HG03025 (cell line): ENCODE results near the gene KCNK7.
A peak's percentile ranks its signal among the peaks of the same experiment; 100 is the strongest.
"Not testable (repeated sequence)": the region's sequence is repeated elsewhere in the genome, so short reads cannot be mapped to it uniquely, and the experiment has no call there.

Experiments used
- ATAC-seq: cut with Tn5 transposase; IDR thresholded peaks from one replicate; pipeline ENCODE4 v1.9.1; 2021; ENCODE audit warnings: mild to moderate bottlenecking, moderate library complexity; ENCODE audit not compliant: unreplicated experiment, low FRiP score

Gene KCNK7, protein sequence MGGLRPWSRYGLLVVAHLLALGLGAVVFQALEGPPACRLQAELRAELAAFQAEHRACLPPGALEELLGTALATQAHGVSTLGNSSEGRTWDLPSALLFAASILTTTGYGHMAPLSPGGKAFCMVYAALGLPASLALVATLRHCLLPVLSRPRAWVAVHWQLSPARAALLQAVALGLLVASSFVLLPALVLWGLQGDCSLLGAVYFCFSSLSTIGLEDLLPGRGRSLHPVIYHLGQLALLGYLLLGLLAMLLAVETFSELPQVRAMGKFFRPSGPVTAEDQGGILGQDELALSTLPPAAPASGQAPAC

DNA sequence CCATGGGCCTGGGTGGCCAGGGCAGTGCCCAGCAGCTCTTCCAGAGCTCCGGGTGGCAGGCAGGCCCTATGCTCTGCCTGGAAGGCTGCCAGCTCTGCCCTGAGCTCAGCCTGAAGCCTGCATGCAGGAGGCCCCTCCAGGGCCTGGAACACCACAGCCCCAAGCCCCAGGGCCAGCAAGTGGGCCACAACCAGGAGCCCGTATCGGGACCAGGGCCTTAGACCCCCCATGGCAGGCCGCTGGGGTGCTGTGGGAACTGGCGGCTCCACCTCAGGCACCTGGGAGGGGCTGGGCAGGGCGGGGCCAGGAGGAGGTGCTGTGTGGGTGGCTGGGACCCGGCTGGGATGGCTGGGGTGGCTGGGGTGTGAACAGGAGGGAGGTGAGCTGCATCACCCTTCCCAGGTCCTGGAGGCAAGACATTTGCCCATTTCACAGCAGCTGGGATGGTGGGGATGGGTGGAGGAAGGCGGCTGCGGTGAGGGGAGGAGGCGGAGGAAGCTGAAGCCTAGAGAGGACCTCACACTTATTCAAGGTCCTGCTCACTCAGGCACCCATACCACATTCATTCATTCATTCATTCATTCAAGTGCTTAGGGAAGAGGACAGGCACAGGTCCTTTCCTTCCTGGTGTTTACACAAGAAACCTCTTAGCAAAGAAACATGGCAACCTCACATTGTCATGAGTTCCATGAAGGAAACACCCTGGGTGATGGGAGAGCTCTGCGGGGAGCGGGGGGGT, at the start of gene KCNK7:
TSS of gene KCNK7 (minus strand) at position 258 of the 739 bp plus-strand sequence. CDS start at position 230, 28 bp downstream.
- ATAC-seq: no peak

DNA sequence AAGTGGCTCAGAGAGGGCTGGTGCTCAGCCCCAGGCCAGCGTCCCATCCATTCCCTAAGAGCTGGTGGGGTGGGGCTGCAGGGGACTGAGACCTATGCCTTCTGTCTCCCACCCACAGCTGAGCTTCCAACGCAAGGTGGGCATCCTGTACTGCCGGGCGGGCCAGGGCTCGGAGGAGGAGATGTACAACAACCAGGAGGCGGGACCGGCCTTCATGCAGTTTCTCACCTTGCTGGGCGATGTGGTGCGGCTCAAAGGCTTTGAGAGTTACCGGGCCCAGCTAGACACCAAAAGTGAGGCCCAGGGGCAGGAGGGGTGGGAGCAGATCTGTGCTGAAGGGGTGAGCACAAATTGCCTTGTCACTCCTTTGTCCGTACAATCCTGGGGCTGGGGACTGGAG, 49.2 kb upstream of the KCNK7 start:
- no peak for ATAC-seq

DNA sequence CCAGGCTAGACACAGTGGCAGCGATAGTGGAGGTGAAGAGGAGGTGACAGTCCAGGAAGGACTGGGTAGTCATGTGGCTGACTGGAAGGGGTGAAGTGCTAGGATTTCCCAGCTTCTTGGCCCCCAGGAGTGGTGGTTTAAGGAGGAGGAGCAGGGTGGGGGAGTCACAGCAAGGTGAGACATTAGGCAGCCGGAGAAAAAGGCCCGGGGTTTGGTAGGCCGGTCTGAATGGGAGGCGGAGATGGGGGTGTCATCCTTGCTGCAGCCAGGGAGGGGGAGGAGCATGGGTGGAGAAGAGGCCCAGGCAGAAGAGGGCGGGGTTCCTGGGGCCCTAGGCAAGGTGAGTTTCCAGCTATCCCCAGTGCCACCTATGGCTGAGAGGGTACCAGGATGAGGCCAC, 48.4 kb upstream of the KCNK7 start:
- no peak for ATAC-seq

DNA sequence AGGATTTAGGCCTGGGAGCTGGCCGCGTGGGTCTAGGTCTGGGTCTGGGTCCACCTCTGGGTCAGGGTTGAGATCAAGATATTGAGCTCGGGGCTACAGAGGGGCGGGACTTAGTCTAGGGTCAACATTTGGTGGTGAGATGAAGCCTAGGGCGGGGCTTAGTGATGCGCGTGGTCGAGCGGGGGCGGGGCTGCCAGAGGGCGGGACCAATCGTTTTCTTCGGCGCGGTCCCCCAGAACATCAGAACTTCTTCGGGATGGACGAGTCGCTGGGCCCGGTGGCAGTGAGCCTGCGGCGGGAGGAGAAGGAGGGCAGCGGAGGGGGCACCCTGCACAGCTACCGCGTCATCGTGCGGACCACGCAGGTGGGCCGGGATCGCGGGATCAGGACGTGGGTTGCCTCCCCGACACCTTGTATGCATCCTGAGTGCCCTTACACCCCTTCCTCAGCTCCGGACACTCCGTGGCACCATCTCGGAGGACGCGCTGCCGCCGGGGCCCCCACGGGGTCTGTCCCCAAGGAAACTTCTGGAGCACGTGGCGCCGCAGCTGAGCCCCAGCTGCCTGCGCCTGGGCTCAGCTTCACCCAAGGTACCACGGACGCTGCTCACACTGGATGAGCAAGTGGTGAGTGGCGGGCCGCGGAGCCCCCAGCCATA, 46.5 kb upstream of the KCNK7 start:
- no peak for ATAC-seq

DNA sequence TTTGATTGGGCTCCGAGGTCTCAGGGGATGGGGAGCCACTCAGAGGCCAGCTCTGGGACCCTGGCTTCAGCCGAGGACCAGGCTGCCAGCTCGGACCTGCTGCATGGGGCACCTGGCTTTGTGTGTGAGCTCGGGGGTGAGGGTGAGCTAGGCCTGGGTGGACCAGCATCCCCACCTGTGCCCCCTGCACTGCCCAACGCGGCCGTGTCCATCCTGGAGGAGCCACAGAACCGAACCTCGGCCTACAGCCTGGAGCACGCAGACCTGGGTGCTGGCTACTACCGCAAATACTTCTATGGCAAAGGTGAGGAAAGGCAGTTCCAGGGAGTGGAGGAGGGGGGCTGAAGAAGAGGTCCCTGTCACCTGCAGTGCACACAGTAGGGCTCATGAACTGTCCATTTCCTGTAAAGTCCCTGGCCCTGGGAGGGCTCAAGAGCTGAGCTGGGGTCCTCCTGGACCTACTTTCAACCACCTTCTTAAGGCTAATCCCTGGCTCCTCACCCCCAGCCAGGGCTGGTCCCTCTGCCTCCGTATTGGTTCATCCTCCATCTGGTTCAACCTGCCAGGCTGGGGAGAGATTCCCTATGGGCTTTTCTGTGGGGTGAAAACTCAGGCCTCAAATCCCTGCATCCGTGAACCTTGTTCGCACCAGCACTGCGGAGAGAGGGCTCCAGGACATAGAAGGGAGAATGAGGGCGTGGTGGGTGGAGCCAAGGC, 45.9 kb upstream of the KCNK7 start:
- no peak for ATAC-seq

DNA sequence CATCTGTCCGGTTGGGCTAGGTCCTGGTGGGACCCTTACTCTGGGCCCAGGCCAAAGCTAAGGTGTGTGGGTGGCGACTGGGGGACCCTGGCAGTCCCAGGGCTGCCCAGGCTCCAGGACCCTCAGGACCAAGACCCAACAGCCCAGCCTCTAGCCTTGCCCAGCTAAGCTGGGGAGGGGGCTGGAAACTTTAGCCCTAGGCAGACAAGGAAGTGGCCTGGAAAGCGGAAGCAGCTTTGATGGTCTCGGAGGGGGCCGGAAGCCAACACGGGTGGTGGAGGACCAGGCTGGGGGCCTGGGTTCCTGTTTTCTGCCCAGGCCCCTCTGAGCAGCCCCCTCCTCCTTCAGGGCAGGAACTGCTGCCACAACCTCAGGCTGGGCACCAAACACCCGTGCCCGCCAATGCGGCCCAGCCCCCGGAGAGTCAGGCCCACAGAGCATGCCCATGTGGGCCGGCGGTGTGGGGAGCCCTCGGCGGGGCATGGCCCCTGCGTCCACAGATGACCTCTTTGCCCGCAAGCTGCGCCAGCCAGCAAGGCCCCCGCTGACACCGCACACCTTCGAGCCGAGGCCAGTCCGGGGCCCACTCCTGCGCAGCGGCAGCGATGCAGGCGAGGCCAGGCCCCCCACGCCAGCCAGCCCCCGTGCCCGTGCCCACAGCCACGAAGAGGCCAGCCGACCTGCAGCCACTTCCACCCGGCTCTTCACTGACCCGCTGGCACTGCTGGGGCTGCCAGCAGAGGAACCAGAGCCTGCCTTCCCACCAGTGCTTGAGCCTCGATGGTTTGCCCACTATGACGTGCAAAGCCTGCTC, 45.1 kb upstream of the KCNK7 start:
- ATAC-seq: no peak

DNA sequence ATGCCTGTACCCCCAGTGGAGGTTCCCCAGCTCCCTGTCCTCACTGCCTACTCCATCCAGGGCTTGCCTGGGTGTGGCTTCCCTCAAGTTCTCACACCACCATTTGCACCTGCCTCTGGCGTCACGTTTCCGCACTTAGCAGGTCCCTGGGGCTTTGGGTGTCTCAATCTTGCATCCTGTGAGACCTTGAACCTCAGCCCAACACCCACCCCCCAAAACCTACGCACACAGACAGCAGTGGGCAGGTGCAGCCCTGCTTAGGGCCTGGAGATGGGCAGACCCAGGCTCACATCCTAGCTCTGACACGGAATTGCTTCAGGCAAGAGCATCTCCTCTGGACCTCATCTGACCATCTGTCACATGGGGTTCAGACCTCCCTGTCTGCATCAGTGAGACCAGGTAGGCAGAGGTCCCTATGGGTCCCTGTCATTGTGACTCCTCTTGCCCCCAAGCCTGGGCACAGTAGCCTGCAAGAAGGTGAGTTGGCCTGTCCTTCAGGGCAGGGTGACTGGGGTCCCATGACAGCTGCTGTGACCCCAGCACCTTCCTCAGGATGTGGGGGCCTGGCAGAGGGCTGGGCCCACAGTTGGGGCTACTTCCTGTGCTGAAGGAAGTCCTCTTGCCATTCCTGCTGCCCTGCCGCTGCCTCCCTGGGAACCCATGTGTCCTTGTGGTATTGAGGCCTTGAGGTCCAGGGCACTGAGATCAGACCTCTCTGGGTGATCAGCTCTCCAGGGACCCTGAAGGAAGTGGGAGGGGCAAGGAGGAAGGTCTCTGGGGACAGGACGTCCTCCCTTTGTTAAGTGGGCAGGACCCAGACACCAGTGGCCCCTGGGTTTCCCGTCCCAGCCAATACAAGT, 44.3 kb upstream of the KCNK7 start:
- no peak for ATAC-seq

DNA sequence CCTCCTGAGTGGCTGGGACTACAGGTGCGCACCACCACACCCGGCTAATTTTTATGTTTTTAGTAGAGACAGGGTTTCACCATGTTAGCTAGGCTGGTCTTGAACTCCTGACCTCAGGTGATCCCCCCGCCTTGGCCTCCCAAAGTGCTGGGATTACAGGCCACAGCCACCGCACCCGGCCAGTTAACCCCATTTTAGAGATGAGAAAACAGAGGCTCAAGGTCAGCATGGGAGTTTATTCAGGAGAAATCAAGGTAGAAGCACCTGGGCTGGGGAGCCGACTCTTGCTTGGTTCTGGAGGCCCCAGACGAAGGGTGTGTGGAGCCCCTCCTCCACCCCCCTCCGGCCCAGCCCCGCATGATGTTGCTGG, 43.6 kb upstream of the KCNK7 start:
- ATAC-seq: not testable (repeated sequence)

DNA sequence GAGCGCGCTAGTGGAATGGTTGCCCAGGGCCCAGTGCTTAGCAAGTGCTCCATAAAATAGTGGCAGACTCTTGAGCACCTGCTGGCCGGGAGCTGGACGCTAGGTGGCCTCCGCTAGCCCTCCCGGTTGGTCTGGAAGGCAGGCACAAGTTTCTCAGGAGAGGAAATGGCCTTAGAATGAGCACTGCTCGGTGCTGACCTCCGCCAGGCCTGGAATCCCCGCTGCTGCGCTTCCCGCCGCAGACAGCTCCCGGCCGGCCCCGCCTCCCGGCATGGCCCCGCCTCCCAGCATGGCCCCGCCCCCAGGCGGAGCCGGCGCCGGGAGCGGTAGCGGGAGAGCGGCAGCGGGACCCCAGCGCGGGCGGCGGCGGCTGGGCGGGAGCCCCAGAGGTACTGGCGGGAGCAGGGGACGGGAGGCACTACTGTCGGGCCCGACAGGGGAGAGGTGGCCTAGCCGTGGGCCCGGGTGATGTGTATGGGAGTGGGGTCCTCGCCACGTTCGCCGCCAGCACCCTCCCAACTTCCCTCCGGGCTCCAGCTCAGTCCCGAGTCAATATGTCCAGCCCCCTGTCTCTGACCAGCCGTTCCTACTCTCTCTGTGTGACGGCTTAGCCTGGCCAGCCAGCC, 42.3 kb upstream of the KCNK7 start, which contains the start of gene SIPA1:
TSS of gene SIPA1 (plus strand) at position 308 of the 626 bp plus-strand sequence. CDS start 2,821 bp downstream, outside the sequence.
- ATAC-seq: peak; percentile 38

DNA sequence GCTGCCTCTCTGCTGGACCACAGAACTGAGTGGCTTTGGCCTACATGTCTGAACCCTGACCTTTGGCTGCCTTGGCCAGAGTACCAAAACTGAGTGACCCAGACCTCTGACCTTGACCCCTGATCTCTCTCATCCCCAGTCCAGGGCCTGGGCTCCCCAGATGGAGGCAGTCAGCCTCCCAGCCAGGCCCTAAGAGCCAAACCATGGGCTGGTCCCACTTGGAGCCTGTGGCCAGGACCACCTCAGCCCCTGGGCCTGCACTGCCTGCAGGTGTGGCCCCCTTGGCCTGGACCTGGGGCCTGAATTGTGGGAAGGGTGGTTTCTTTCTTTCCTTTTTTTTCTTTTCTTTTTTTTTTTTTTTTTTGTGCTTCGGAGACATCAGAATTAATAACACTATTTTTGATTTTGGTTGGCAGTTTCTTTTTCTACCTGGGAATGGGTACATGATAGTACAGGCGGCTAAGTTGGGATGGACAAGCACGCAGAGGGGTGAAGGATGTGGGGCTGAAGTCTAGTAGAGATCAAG, 41.5 kb upstream of the KCNK7 start:
- ATAC-seq: no peak

DNA sequence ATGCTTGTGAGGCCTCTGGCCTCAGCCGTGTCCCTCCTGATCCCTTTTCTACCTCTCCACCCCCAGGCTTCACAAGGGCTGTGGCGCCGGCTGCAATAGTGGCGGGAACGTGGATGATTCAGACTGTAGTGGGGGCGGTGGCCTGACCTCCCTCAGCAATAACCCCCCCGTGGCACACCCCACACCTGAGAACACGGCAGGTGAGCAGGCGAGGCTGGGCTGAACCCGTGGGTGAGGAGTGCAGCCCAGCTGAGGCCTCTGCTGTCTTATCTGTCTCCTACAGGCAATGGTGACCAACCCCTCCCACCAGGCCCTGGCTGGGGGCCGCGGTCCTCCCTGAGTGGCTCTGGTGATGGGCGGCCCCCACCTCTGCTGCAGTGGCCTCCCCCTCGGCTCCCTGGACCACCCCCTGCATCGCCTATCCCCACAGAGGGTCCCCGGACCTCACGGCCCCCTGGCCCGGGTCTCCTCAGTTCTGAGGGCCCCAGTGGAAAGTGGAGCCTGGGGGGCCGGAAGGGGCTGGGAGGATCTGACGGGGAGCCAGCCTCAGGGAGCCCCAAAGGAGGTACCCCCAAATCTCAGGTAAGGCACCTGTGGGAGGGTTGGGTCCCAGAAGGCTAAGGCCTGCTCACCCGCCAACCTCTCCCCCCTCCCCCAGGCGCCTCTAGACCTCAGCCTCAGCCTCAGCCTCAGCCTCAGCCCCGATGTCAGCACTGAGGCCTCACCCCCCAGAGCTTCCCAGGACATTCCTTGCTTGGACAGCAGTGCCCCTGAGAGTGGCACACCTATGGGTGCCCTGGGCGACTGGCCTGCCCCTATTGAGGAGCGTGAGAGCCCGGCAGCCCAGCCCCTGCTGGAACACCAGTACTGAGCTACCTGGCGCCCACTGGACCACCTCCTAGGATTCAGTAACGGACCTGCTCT, 40.8 kb upstream of the KCNK7 start:
- no peak for ATAC-seq

DNA sequence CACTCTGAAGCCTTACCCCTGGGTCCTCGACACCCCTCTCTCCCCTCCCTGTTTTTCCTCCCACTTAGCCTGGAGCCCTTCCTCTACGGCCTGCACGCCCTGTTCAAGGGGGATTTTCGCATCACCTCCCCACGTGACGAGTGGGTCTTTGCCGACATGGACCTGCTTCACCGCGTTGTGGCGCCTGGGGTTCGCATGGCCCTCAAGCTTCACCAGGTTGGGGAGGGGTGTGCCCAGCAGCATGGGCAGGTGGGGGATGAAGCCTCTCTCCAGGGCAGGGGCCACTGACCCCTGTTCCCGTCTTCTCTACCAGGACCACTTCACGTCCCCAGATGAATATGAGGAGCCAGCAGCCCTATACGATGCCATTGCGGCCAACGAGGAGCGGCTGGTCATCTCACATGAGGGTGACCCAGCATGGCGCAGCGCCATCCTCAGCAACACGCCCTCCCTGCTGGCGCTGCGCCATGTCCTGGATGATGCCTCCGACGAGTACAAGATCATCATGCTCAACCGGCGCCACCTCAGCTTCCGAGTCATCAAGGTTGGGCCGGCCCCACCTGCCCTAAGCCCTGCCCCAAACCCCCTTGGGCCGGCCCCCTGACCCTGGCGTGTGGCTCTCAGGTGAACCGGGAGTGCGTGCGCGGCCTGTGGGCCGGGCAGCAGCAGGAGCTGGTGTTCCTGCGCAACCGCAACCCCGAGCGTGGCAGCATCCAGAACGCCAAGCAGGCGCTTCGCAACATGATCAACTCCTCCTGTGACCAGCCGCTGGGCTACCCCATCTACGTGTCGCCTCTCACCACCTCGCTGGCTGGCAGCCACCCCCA, 39.5 kb upstream of the KCNK7 start:
- ATAC-seq: no peak

DNA sequence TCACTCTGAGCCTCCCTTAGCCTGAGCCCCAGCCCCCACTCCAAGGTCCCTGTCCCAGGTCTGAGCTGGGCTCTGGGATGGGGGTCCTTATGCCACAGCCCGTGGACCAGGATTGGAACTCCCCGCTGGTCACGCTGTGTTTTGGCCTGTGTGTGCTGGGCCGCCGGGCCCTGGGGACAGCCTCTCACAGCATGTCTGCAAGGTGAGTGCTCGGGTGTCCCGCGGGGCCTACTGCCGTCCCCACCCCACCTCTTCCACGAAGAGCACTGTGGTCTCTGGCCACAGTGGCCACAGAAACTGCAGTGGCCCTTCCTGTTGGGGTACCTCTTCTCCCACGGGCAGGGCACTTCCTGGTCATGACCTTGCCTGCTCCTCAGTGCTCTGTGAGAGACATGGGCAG, 38.8 kb upstream of the KCNK7 start:
- no peak for ATAC-seq

DNA sequence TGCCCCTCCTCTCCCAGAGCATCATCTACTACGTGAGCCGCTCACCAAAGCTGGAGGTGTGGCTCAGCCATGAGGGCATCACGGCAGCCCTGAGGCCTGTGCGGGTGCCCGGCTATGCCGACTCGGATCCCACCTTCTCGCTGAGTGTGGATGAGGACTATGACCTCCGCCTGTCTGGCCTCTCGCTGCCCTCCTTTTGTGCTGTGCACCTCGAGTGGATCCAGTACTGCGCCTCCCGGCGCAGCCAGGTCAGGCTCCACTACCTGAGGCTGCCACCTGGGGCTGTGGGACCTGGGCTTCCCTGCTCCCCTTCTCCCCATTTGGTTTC, 38.5 kb upstream of the KCNK7 start:
- no peak for ATAC-seq

DNA sequence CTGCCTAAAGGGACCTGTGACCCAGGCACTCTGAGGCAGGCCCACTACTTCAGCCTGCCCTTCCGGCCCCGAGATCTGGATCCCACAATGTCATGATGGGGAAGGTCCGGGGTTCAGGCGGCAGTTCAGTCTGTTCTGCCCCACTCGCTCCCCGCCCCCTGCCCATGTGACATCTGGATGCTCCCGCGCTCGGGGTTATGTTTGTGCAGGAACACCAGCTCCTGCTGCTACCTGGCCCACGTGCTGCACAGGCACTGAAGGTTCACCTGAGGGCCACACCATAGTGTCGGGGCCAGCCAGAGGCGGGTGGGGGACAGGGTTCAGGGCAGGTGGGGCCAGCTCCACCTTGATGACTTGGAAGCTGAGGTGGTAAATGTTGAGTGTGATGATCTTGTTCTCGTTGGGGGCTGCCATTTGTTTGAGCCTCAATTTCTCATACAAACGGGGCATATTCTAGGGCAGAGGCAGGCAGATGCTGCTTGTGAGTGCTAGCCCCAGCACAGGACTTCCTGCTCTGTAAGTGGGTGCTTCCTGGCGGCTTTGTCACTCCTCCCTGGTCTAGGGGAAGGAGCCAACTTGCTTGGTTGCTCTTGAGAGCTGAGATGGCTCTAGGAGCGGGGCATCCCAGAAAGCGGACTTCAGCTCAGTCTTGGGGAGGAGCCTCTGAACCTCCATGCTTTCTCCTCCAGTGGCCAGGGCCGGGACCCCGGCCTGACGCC, 37.9 kb upstream of the KCNK7 start:
- ATAC-seq: no peak

DNA sequence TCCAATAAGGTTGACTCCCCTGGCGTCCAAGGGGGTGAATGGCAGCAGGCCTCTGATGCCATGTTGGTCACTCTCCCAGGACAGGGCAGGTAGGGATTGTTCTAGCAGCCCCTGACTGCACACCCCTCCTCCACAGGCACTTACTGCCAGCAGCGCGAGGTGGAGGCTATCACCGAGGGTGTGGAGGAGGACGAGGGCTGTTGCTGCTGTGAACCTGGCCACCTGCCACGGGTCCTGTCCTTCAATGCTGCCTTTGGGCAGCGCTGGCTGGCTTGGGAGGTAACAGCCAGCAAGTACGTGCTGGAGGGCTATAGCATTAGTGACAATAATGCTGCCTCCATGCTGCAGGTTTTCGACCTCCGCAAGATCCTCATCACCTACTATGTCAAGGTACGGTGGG, 34.6 kb upstream of the KCNK7 start:
- no peak for ATAC-seq
